ENCODE measurements around the gene SEPTIN8. TPM values are rescaled to one million over a fixed set of nuclear protein-coding genes. Genes with fewer than 3 reads are reported as not detected.
A peak's percentile ranks its signal among the peaks of the same experiment; 100 is the strongest.

The SEPTIN8 gene
- polyA plus RNA-seq, 1 donor (not counting 4 experiments of a cell fraction or from before 2014, with no cell fraction given): 46.4 TPM

DNA sequence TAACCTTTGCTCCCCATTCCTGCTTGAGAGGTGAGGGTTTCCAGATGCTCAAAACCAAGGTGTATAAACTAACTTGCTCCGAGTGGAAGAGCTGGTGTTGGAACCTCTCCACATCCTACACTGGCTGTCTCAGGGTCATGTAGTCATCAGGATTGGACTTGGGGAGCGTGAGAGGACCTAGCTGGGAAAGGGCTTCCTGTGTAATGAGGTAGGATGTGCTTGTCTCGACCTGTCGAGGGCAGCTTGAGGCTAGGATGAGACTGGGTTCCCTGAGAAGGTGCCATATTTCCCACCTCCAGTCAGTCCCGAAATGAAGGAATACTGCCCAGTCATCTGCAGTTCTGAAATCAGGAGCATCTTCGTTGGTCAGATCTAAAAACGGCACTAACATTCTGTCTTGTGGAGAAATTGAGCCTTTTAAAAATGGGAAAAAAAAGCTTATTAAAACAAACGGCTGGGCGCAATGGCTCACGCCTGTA, 28.5 kb downstream of the SEPTIN8 start:
- Histone ChIP-seq H3K9me1 (ENCODE audit: control insufficient read depth, extremely low read depth, insufficient read depth, low read length) (no peaks in the 10 kb centered on the region), H3K27ac (ENCODE audit: control insufficient read depth, insufficient read depth, low read length) (no peak overlapping the region), H3K9me3 (ENCODE audit: control insufficient read depth, low read depth, low read length) (no peaks in the 10 kb centered on the region), H3K4me2 (ENCODE audit: control insufficient read depth, extremely low read depth, insufficient read depth, low read depth, low read length) (no peak overlapping the region), H3K4me3 (ENCODE audit: control insufficient read depth in 2 of 3, extremely low read depth in 1 of 3, insufficient read depth in 2 of 3, low read depth in 1 of 3, low read length in 3 of 3) (no peak overlapping the region), H2AFZ (ENCODE audit: control insufficient read depth, low read length) (no peak overlapping the region), H3K9ac (ENCODE audit: control insufficient read depth, extremely low read depth, insufficient read depth, low read length) (no peak overlapping the region), H3K27me3 (ENCODE audit: control insufficient read depth, extremely low read depth, insufficient read depth, low read length) (no peaks in the 10 kb centered on the region), H3K4me1 (ENCODE audit: control insufficient read depth, extremely low read depth, insufficient read depth, low read length) (peaks cover 2% of the 10 kb centered on the region), H4K20me1 (ENCODE audit: control insufficient read depth, extremely low read depth, insufficient read depth, low read length) (no peaks in the 10 kb centered on the region), H3K36me3 (ENCODE audit: control insufficient read depth in 2 of 2, extremely low read depth in 1 of 2, insufficient read depth in 2 of 2, low read length in 2 of 2) (no peaks in the 10 kb centered on the region), H3K79me2 (ENCODE audit: control insufficient read depth, insufficient read depth, low read length) (no peaks in the 10 kb centered on the region)
- FAIRE-seq (peak; percentile 69), DNase-seq (ENCODE audit: low read depth, low spot score) (peak; percentile 5)
- TF ChIP-seq CTCF (optimal IDR thresholded peaks at IDR 0.05 in 1 of 3, IDR thresholded peaks at IDR 0.05 in 1 of 3, conservative IDR thresholded peaks at IDR 0.05 in 1 of 3; ENCODE audit: extremely low read depth in 1 of 3, insufficient read depth in 2 of 3, low read length in 3 of 3) (no peak), EZH2 (IDR thresholded peaks at IDR 0.05; ENCODE audit: low read length) (no peak)
- dilution Hi-C loops (cut with MboI; ENCODE audit: extremely low pct_ligation_motif_present, low sequenced_read_pairs): no loop called here

GRCh38 chr5:132747616-132748440, 29.2 kb downstream of the SEPTIN8 start:
- H3K4me2 ChIP-seq (ENCODE audit: control insufficient read depth, extremely low read depth, insufficient read depth, low read depth, low read length): peak overlapping the region; percentile 60
- H3K4me1 ChIP-seq (ENCODE audit: control insufficient read depth, extremely low read depth, insufficient read depth, low read length): peaks cover 2% of the 10 kb centered on the region
- peak overlapping the region in 1 of 3 experiments; percentile 12 for H3K4me3 ChIP-seq (ENCODE audit: control insufficient read depth in 2 of 3, extremely low read depth in 1 of 3, insufficient read depth in 2 of 3, low read depth in 1 of 3, low read length in 3 of 3)
- no peaks in the 10 kb centered on the region for H3K36me3 ChIP-seq (ENCODE audit: control insufficient read depth in 2 of 2, extremely low read depth in 1 of 2, insufficient read depth in 2 of 2, low read length in 2 of 2)
- no peaks in the 10 kb centered on the region for H3K9me1 ChIP-seq (ENCODE audit: control insufficient read depth, extremely low read depth, insufficient read depth, low read length)
- H3K27me3 ChIP-seq (ENCODE audit: control insufficient read depth, extremely low read depth, insufficient read depth, low read length): no peaks in the 10 kb centered on the region
- peak overlapping the region; percentile 66 for H2AFZ ChIP-seq (ENCODE audit: control insufficient read depth, low read length)
- H3K27ac ChIP-seq (ENCODE audit: control insufficient read depth, insufficient read depth, low read length): no peak overlapping the region
- no peak overlapping the region for H3K9ac ChIP-seq (ENCODE audit: control insufficient read depth, extremely low read depth, insufficient read depth, low read length)
- dilution Hi-C loops (cut with MboI; ENCODE audit: extremely low pct_ligation_motif_present, low sequenced_read_pairs): no loop called here
- no peaks in the 10 kb centered on the region for H4K20me1 ChIP-seq (ENCODE audit: control insufficient read depth, extremely low read depth, insufficient read depth, low read length)
- TF ChIP-seq EZH2 (IDR thresholded peaks at IDR 0.05; ENCODE audit: low read length) (no peak), CTCF (optimal IDR thresholded peaks at IDR 0.05 in 1 of 3, IDR thresholded peaks at IDR 0.05 in 1 of 3, conservative IDR thresholded peaks at IDR 0.05 in 1 of 3; ENCODE audit: extremely low read depth in 1 of 3, insufficient read depth in 2 of 3, low read length in 3 of 3) (no peak)
- DNase-seq (ENCODE audit: low read depth, low spot score) (no peak), FAIRE-seq (no peak)
- H3K79me2 ChIP-seq (ENCODE audit: control insufficient read depth, insufficient read depth, low read length): no peaks in the 10 kb centered on the region
- no peaks in the 10 kb centered on the region for H3K9me3 ChIP-seq (ENCODE audit: control insufficient read depth, low read depth, low read length)
